Kidney epithelial cell (primary cell): ENCODE data around the gene TGFA. TPM values are rescaled to one million over a fixed set of nuclear protein-coding genes. Genes with fewer than 3 reads are reported as not detected.

Experiments used
- DNase-seq: peaks from one replicate; pipeline ENCODE4 v3.0.0-alpha.2; 2010; ENCODE audit warnings: low read depth
- H3K27me3 ChIP-seq: 2 replicates; pipeline ENCODE4 v1.6.0; 2011; ENCODE audit warnings: low read length; ENCODE audit not compliant: control insufficient read depth, insufficient read depth
- H3K36me3 ChIP-seq: 2 replicates; pipeline ENCODE4 v1.5.1; 2011; ENCODE audit warnings: low read length; ENCODE audit not compliant: control insufficient read depth, insufficient read depth
- H3K4me3 ChIP-seq: 2 replicates; pipeline ENCODE4 v1.5.1; 2011; ENCODE audit warnings: low read depth, mild to moderate bottlenecking, control low read depth, low read length
- total RNA-seq: library from RNA; depleted of rRNA; stranded (reverse); fragments of >200 nt; gene quantifications from 2 replicates; pipeline ENCODE4 v1.2.3, GENCODE V29; 2015
- TF ChIP-seq, protein P1 (sequence below): IDR thresholded peaks from 2 replicates; pipeline ENCODE4 v1.5.1; 2011; ENCODE audit warnings: mild to moderate bottlenecking, moderate library complexity, low read length, control low read depth, inconsistent platforms; ENCODE audit not compliant: insufficient read depth, poor library complexity, severe bottlenecking

The TGFA gene
- total RNA-seq, 1 donor from 2014 or later: 72.1 TPM

DNA sequence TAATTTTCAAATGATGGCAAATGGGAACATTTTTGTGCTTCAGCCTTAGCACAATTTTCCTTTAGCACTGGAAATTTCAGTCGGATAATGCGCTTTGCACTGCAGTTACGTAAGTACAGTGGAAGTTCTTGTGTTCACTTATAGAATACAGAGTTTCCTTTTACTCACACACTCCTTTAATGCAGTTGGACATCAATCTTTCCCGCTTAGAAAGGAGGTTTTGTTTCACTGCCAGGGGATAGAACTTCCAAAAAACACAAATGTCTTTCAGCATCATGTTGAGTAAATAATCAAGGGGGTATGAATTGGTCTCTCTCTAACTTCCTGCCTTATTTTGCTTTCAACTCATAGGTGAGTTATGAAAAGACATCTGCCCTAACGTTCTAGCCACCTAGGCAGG lies 63.2 kb downstream of the TGFA start:
- no peak for DNase-seq
- Histone ChIP-seq H3K27me3 (no peaks in the 10 kb centered on the region), H3K36me3 (no peaks in the 10 kb centered on the region), H3K4me3 (no peak overlapping the region)
- TF ChIP-seq, protein P1, sequence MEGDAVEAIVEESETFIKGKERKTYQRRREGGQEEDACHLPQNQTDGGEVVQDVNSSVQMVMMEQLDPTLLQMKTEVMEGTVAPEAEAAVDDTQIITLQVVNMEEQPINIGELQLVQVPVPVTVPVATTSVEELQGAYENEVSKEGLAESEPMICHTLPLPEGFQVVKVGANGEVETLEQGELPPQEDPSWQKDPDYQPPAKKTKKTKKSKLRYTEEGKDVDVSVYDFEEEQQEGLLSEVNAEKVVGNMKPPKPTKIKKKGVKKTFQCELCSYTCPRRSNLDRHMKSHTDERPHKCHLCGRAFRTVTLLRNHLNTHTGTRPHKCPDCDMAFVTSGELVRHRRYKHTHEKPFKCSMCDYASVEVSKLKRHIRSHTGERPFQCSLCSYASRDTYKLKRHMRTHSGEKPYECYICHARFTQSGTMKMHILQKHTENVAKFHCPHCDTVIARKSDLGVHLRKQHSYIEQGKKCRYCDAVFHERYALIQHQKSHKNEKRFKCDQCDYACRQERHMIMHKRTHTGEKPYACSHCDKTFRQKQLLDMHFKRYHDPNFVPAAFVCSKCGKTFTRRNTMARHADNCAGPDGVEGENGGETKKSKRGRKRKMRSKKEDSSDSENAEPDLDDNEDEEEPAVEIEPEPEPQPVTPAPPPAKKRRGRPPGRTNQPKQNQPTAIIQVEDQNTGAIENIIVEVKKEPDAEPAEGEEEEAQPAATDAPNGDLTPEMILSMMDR: no peak

GRCh38 chr2:70489165-70489564 lies 64.5 kb downstream of the TGFA start:
- no peaks in the 10 kb centered on the region for H3K27me3 ChIP-seq
- no peak for DNase-seq
- TF ChIP-seq, protein P1: no peak
- no peak overlapping the region for H3K4me3 ChIP-seq
- H3K36me3 ChIP-seq: no peaks in the 10 kb centered on the region

GRCh38 chr2:70484086-70484485 lies 69.5 kb downstream of the TGFA start:
- TF ChIP-seq, protein P1: no peak
- no peaks in the 10 kb centered on the region for H3K27me3 ChIP-seq
- H3K36me3 ChIP-seq: no peaks in the 10 kb centered on the region
- DNase-seq: no peak
- no peak overlapping the region for H3K4me3 ChIP-seq

DNA sequence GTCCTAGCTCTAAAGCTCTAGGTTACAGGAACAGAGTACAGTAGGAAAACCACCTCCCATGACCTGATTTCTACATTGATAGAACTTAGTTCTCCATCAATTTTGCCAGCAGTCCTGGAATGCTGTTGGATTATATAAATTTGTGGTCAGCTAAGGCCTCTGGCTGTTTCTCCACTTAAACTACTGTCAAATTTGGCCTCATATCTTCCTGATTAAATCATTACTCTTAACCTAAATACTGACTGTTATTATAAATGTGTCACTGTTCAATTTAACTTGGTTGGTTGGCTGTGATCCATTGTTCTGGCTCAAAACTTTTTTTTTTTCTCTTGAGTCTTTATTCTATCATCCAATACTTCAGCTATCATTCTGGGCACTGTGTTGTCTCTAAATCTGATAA lies 71.2 kb downstream of the TGFA start:
- Histone ChIP-seq H3K4me3 (no peak overlapping the region), H3K36me3 (no peaks in the 10 kb centered on the region), H3K27me3 (no peaks in the 10 kb centered on the region)
- TF ChIP-seq, protein P1: no peak
- no peak for DNase-seq

DNA sequence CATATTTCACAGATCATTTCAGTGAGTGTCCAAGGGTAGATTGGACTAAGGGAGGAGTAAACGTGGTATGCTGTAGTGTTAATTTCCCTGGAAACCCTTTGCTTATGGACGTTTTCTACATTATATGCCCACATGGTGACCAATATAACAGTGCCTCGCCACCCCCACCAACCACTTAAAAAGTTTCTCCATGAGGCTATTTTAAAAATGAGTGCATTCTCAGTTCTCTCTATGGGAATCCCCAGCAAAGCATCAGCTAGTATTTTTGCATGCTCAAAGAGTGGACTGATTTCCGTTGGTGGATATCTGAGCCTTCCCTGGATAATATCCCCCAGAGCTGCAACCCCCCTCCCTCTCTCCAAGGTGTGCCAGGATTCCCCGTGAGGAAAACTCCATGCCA lies 73.2 kb downstream of the TGFA start:
- DNase-seq: no peak
- H3K4me3 ChIP-seq: no peak overlapping the region
- no peaks in the 10 kb centered on the region for H3K36me3 ChIP-seq
- TF ChIP-seq, protein P1: no peak
- no peaks in the 10 kb centered on the region for H3K27me3 ChIP-seq

GRCh38 chr2:70479816-70480215 lies 73.8 kb downstream of the TGFA start:
- TF ChIP-seq, protein P1: no peak
- H3K27me3 ChIP-seq: no peaks in the 10 kb centered on the region
- H3K4me3 ChIP-seq: no peak overlapping the region
- DNase-seq: no peak
- no peaks in the 10 kb centered on the region for H3K36me3 ChIP-seq
